ENCODE results near the gene COL7A1. TPM values are rescaled to one million over a fixed set of nuclear protein-coding genes. Genes with fewer than 3 reads are reported as not detected.
"Not testable (repeated sequence)": the region's sequence is repeated elsewhere in the genome, so short reads cannot be mapped to it uniquely, and the experiment has no call there.

The COL7A1 gene
- total RNA-seq, 8 experiments from 2014 or later = 7.0 to 27.9 (median 13.0) TPM

- ATAC-seq (replicated peaks in 6 of 8) = no peak
- in situ Hi-C loops (cut with MboI; ENCODE audit: low pct_unique_long_range_greater_than_20kb in 2 of 9, low sequenced_read_pairs in 9 of 9, unreplicated experiment in 9 of 9) = no loop called here
- no peak overlapping the region for H3K4me3 ChIP-seq
- H3K27ac ChIP-seq = no peak overlapping the region
- peaks cover 12 to 23% of the 10 kb centered on the region in 2 donors for H3K4me1 ChIP-seq (replicated peaks in 1 of 2)
- WGBS, 10 experiments = 50 to 100% (median 80%) methylated on average over 1 to 8 of the region's 14 CpGs; no CpG with 5 or more reads in 3 of the 10 experiments
Observed at GRCh38 chr3:48552111-48552951, 42.8 kb downstream of the COL7A1 start.

GRCh38 chr3:48551651-48552050 lies 43.5 kb downstream of the COL7A1 start:
- peaks cover 12 to 23% of the 10 kb centered on the region in 2 donors for H3K4me1 ChIP-seq (replicated peaks in 1 of 2)
- ATAC-seq (replicated peaks in 6 of 8); in situ Hi-C loops (cut with MboI; ENCODE audit: low pct_unique_long_range_greater_than_20kb in 2 of 9, low sequenced_read_pairs in 9 of 9, unreplicated experiment in 9 of 9); H3K4me3 ChIP-seq; H3K27ac ChIP-seq: not testable (repeated sequence)
- 100% methylated on average over 2 of the region's 7 CpGs; no CpG with 5 or more reads in 9 of the 10 experiments for WGBS, 10 experiments

DNA sequence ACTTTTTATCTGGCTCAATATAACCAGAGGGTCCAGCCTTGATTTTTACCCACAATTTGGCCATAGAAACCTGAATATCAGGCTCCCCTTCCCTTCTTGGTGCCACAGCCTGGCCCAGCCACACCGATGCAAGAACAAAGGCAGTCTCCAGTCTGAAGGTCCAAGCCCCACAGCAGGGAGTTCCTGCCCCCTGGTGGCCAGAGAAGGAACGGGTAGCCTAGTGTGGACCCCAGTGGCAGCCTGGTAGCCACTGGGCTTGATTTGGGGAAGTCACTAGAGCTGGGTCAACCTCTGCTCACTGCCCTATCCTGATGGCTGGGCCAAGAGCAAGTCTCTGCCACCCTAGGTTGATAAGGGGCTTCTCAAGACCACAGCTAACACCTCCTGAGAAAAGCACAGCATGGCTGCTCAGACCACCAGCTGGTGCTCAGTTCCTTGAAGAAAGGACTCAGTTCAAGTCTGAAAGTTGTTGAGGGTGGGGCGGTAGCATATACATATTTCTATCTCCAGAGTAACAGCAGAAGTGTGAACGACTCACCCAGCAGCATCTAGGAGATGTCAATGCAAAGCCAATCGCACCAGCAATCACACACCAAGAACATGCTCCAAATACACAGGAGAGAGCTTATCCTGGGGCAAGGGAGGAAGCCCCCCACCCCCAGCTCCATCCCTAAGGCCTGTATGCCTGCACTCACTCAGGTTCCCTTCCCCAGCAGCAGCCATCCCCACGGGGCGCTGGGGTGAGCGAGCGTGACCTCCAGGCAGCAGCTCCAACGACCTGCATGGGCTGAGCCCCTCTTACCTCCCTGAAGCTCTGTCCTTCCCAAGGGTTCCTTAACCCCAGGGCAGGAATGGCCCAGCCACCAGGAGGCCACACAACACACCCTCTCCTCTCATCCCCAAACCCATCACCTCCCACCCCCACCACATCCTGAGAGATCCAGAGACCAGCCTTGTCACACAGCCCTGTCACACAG lies 46.1 kb downstream of the COL7A1 start:
- peaks cover 0 to 2% of the 10 kb centered on the region in 2 donors for H3K4me1 ChIP-seq (replicated peaks in 1 of 2)
- in situ Hi-C loops (cut with MboI; ENCODE audit: low pct_unique_long_range_greater_than_20kb in 2 of 9, low sequenced_read_pairs in 9 of 9, unreplicated experiment in 9 of 9) = loop anchor here in 1 of 9 experiments (10.0 kb wide), 1 partner anchor 84 kb away; a partner anchor contains a TSS
- ATAC-seq (replicated peaks in 6 of 8) = peak; percentile 78 to 97 (median 92)
- H3K4me3 ChIP-seq = no peak overlapping the region
- no peak overlapping the region for H3K27ac ChIP-seq
- WGBS, 10 experiments = 10 to 50% (median 43%) methylated on average over 1 to 2 of the region's 10 CpGs; no CpG with 5 or more reads in 7 of the 10 experiments

GRCh38 chr3:48548126-48548525 lies 47.0 kb downstream of the COL7A1 start:
- in situ Hi-C loops (cut with MboI; ENCODE audit: low pct_unique_long_range_greater_than_20kb in 2 of 9, low sequenced_read_pairs in 9 of 9, unreplicated experiment in 9 of 9) = loop anchor here in 1 of 9 experiments (10.0 kb wide), 1 partner anchor 83 kb away; a partner anchor contains a TSS
- ATAC-seq (replicated peaks in 6 of 8) = peak in 1 of 8 experiments; percentile 17
- Histone ChIP-seq H3K4me1 (replicated peaks in 1 of 2) (peaks cover 0 to 2% of the 10 kb centered on the region in 2 donors), H3K27ac (no peak overlapping the region), H3K4me3 (no peak overlapping the region)
- 50 to 100% (median 88%) methylated on average over 2 to 3 of the region's 5 CpGs; no CpG with 5 or more reads in 7 of the 10 experiments for WGBS, 10 experiments

- ATAC-seq (replicated peaks in 6 of 8) = peak in 1 of 8 experiments; percentile 6
- 17 to 100% (median 100%) methylated on average over 1 to 4 of the region's 4 CpGs; no CpG with 5 or more reads in 5 of the 10 experiments for WGBS, 10 experiments
- in situ Hi-C loops (cut with MboI; ENCODE audit: low pct_unique_long_range_greater_than_20kb in 2 of 9, low sequenced_read_pairs in 9 of 9, unreplicated experiment in 9 of 9) = loop anchor here in 1 of 9 experiments (10.0 kb wide), 1 partner anchor 82 kb away; a partner anchor contains a TSS
- H3K4me1 ChIP-seq (replicated peaks in 1 of 2) = peaks cover 0 to 2% of the 10 kb centered on the region in 2 donors
- H3K27ac ChIP-seq = no peak overlapping the region
- no peak overlapping the region for H3K4me3 ChIP-seq
Observed at GRCh38 chr3:48546203-48546829, 48.8 kb downstream of the COL7A1 start.

DNA sequence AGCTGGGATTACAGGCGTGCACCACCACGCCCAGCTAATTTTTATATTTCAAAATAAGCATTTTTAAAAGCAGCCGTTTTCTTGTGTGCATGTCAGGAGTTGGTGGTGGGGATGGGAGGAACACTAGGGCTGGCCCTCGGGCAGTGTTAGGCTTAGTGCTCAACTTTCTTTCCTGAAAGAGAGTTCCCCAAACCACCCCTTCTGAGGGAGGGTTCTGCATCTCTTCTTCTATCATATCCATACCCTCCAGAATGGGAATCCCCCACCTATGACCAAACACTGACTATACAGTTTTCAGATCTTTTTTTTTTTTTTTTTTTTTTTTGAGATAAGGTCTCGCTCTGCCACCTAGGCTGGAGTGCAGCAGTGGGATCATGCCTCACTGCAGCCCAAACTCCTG lies 51.0 kb downstream of the COL7A1 start:
- Histone ChIP-seq H3K4me3 (no peak overlapping the region), H3K4me1 (replicated peaks in 1 of 2) (peaks cover 0 to 2% of the 10 kb centered on the region in 2 donors), H3K27ac (no peak overlapping the region)
- ATAC-seq (replicated peaks in 6 of 8) = peak in 2 of 8 experiments; percentile 15 to 31
- in situ Hi-C loops (cut with MboI; ENCODE audit: low pct_unique_long_range_greater_than_20kb in 2 of 9, low sequenced_read_pairs in 9 of 9, unreplicated experiment in 9 of 9) = loop anchor here in 1 of 9 experiments (10.0 kb wide), 1 partner anchor 79 kb away; a partner anchor contains a TSS
- WGBS, 10 experiments = 27 to 93% (median 75%) methylated on average over 2 to 5 of the region's 5 CpGs; no CpG with 5 or more reads in 3 of the 10 experiments

DNA sequence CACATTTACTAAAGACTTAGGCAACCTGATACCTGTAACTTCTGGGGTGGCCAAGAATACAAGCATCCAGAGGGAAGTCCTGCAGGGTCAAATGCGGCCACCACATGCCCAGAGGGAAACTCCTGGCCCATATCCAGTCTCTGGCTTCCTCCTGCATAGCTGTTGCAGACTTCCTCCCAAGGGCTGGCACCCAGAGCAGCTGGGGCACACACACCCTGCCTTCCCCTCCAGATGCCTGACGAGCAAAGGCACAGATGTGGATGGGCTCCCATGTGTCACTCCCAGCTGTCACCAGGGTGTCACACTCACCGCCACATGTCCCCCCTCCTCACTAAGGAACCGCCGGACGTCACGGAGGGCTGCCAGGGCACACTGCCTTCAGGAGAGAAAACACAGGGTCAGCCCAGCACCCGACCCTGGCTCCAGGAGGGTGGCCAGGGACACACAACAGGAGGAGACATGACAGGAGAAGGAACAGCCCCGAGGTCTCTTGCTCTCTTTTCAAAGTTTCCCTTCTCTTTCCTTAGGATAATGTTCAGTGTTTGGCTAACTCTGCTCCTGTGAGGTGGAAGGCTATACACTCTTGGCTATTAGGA lies 51.8 kb downstream of the COL7A1 start:
- peak in 3 of 8 experiments; percentile 35 to 75 (median 62) for ATAC-seq (replicated peaks in 6 of 8)
- in situ Hi-C loops (cut with MboI; ENCODE audit: low pct_unique_long_range_greater_than_20kb in 2 of 9, low sequenced_read_pairs in 9 of 9, unreplicated experiment in 9 of 9) = loop anchor here in 1 of 9 experiments (10.0 kb wide), 1 partner anchor 79 kb away; a partner anchor contains a TSS
- WGBS, 10 experiments = 0 to 100% (median 46%) methylated on average over 1 to 2 of the region's 9 CpGs; no CpG with 5 or more reads in 6 of the 10 experiments
- H3K4me3 ChIP-seq = no peak overlapping the region
- H3K4me1 ChIP-seq (replicated peaks in 1 of 2) = no peaks in the 10 kb centered on the region
- H3K27ac ChIP-seq = no peak overlapping the region

DNA sequence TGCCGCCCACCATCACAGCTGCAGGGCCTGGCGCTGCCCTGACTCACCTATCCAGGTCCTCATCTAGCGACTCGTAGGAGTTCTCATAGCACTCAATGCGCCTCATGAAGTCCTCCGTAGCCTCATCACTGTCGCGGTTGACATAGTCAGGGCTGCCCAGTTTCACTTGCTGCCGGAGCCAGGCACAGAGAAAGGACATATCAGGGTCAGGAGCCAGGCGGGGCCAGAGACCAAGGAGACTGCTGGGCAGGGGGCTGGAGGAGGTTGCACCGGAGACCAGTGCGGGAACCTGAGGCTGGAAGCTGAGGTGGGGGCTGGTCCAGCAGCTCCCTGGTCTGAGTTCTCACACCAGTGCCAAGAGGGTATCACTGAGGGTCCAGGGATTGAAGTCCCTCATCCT lies 56.7 kb downstream of the COL7A1 start:
- Histone ChIP-seq H3K4me1 (replicated peaks in 1 of 2) (no peaks in the 10 kb centered on the region), H3K27ac (no peak overlapping the region), H3K4me3 (no peak overlapping the region)
- in situ Hi-C loops (cut with MboI; ENCODE audit: low pct_unique_long_range_greater_than_20kb in 2 of 9, low sequenced_read_pairs in 9 of 9, unreplicated experiment in 9 of 9) = no loop called here
- 88 to 100% (median 98%) methylated on average over 1 to 9 of the region's 12 CpGs; no CpG with 5 or more reads in 4 of the 10 experiments for WGBS, 10 experiments
- no peak for ATAC-seq (replicated peaks in 6 of 8)

DNA sequence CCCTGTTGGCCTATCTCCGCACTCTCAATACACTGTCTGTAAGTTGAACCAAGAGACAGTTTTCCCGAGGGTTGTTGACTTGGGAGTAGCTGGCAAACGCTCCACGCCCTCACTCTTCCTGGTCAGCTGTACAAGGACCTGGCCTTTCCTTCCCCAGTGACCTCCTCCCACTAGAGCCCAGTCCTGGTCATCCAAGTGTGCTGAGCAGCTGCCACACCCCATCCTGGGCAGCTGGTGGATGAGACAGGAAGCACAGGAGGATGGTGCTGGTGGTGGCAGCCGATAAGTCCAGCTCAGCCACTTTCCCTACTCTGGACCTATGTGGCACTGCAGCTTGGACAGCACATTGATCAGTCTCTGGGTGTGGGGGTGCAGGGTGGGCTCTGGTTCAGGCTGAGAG lies 58.3 kb downstream of the COL7A1 start:
- WGBS, 10 experiments = 100% methylated on average over 1 to 2 of the region's 5 CpGs; no CpG with 5 or more reads in 7 of the 10 experiments
- H3K4me3 ChIP-seq = no peak overlapping the region
- H3K4me1 ChIP-seq (replicated peaks in 1 of 2) = no peaks in the 10 kb centered on the region
- ATAC-seq (replicated peaks in 6 of 8) = peak in 1 of 8 experiments; percentile 62
- no peak overlapping the region for H3K27ac ChIP-seq
- in situ Hi-C loops (cut with MboI; ENCODE audit: low pct_unique_long_range_greater_than_20kb in 2 of 9, low sequenced_read_pairs in 9 of 9, unreplicated experiment in 9 of 9) = no loop called here

DNA sequence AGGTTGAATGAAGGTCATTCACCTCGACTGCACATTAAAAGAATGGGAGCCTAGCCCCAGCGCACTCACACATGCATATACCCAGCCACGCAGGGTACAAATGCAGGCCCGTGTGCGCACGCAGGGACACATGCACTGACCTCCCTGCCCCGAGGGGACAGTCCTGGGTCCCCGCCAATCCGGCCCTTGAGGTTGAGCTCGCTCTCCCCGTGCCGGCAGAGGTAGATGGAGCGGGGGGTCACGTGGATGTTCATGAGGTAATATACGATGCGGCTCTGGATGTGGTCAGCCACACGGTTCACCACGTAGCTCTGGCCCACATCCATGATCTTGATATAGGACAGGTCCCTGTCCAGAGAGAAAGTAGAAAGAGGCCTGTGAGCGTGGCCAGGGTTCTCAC lies 59.0 kb downstream of the COL7A1 start:
- in situ Hi-C loops (cut with MboI; ENCODE audit: low pct_unique_long_range_greater_than_20kb in 2 of 9, low sequenced_read_pairs in 9 of 9, unreplicated experiment in 9 of 9) = no loop called here
- no peak overlapping the region for H3K4me3 ChIP-seq
- no peak overlapping the region for H3K27ac ChIP-seq
- 80 to 100% (median 88%) methylated on average over 1 to 9 of the region's 19 CpGs; no CpG with 5 or more reads in 6 of the 10 experiments for WGBS, 10 experiments
- H3K4me1 ChIP-seq (replicated peaks in 1 of 2) = no peaks in the 10 kb centered on the region
- ATAC-seq (replicated peaks in 6 of 8) = no peak

- Histone ChIP-seq H3K4me3 (no peak overlapping the region), H3K27ac (no peak overlapping the region), H3K4me1 (replicated peaks in 1 of 2) (no peaks in the 10 kb centered on the region)
- ATAC-seq (replicated peaks in 6 of 8) = no peak
- 81 to 100% (median 93%) methylated on average over 1 to 4 of the region's 4 CpGs; no CpG with 5 or more reads in 4 of the 10 experiments for WGBS, 10 experiments
- in situ Hi-C loops (cut with MboI; ENCODE audit: low pct_unique_long_range_greater_than_20kb in 2 of 9, low sequenced_read_pairs in 9 of 9, unreplicated experiment in 9 of 9) = no loop called here
Observed at GRCh38 chr3:48535578-48535977, 59.6 kb downstream of the COL7A1 start.

GRCh38 chr3:48532977-48533337 lies 62.2 kb downstream of the COL7A1 start:
- 0 to 100% (median 92%) methylated on average over 1 to 2 of the region's 2 CpGs; no CpG with 5 or more reads in 2 of the 10 experiments for WGBS, 10 experiments
- Histone ChIP-seq H3K4me3 (no peak overlapping the region), H3K27ac (no peak overlapping the region), H3K4me1 (replicated peaks in 1 of 2) (no peaks in the 10 kb centered on the region)
- in situ Hi-C loops (cut with MboI; ENCODE audit: low pct_unique_long_range_greater_than_20kb in 2 of 9, low sequenced_read_pairs in 9 of 9, unreplicated experiment in 9 of 9) = no loop called here
- ATAC-seq (replicated peaks in 6 of 8) = no peak

Measured in motor neuron (in vitro differentiated cells).